Esophagus muscularis mucosa (tissue), 4 donors: ENCODE data around the gene CPB2. TPM values are rescaled to one million over a fixed set of nuclear protein-coding genes. Genes with fewer than 3 reads are reported as not detected.

Experiments
- DNase-seq: peaks from one replicate; pipeline ENCODE4 v3.0.0-alpha.2; 2017; ENCODE audit errors: extremely low spot score
- H3K27ac ChIP-seq, 4 donors: fragments of 200-600 bp; sonication (generic); replicated peaks in 1 of 4; 1 replicate in 3 of 4; 2 replicates in 1 of 4; pipeline ENCODE4 v1.5.1; 2016 to 2019; ENCODE audit warnings: mild to moderate bottlenecking in 1 of 4
- H3K27me3 ChIP-seq, 4 donors: fragments of 200-600 bp; sonication (generic); one replicate each; pipeline versions ENCODE4 v1.5.1 to v1.6.0; 2016 to 2019
- H3K36me3 ChIP-seq, 4 donors: fragments of 200-600 bp; sonication (generic); one replicate each; pipeline ENCODE4 v1.5.1; 2016 to 2019
- H3K4me1 ChIP-seq, 4 donors: fragments of 200-600 bp; sonication (generic); one replicate each; pipeline ENCODE4 v1.5.1; 2016 to 2019
- H3K4me3 ChIP-seq, 4 donors: fragments of 200-600 bp; sonication (generic); 1 replicate in 2 of 4; 2 replicates in 2 of 4; pipeline ENCODE4 v1.5.1; 2016 to 2019; ENCODE audit warnings: mild to moderate bottlenecking in 4 of 4, moderate library complexity in 1 of 4
- H3K9me3 ChIP-seq, 4 donors: fragments of 200-600 bp; sonication (generic); 1 replicate in 3 of 4; 2 replicates in 1 of 4; pipeline ENCODE4 v1.5.1; 2016 to 2019
- CTCF ChIP-seq, 3 experiments: fragments of 200-600 bp in 2 of 3; fragments of 450-650 bp in 1 of 3; sonication (generic) in 2 of 3; IDR thresholded peaks; one replicate each; pipeline ENCODE4 v1.5.1; 2017 to 2019; ENCODE audit warnings: antibody characterized with exemption in 3 of 3, mild to moderate bottlenecking in 2 of 3, moderate library complexity in 1 of 3
- EP300 ChIP-seq: sonication (generic); formaldehyde crosslinking; IDR thresholded peaks from one replicate; pipeline ENCODE4 v1.6.1; 2017; ENCODE audit warnings: antibody characterized with exemption
- POLR2A ChIP-seq: fragments of 450-650 bp; IDR thresholded peaks from one replicate; pipeline ENCODE4 v1.6.1; 2017; ENCODE audit warnings: antibody characterized with exemption, moderate library complexity, mild to moderate bottlenecking, low read depth
- POLR2AphosphoS5 ChIP-seq, 2 donors: sonication (generic); formaldehyde crosslinking; IDR thresholded peaks; one replicate each; pipeline ENCODE4 v1.6.1; 2017; ENCODE audit warnings: antibody characterized with exemption in 2 of 2
- whole genome bisulfite sequencing: methylation state at CpG from one replicate; pipeline ENCODE4 v1.1.5; 2018; 5-methylcytosine and 5-hydroxymethylcytosine counted together
- intact Hi-C: fragments of 100-400 bp; cut with DNase I; formaldehyde crosslinking; loops from one replicate; pipeline ENCODE4 v1.15.1; 2023
- total RNA-seq, 4 donors: library from RNA; depleted of rRNA; stranded (reverse); fragments of >200 nt; gene quantifications; one replicate each; pipeline versions ENCODE4 v1.1.0 to v1.2.1, GENCODE V29; 2016

The CPB2 gene
- total RNA-seq, 4 donors from 2014 or later = not detected

- Histone ChIP-seq H3K36me3 (no peaks in the 10 kb centered on the region), H3K27ac (no peak overlapping the region), H3K4me1 (no peaks in the 10 kb centered on the region), H3K4me3 (no peak overlapping the region), H3K27me3 (peaks cover 0 to 7% (median 0%) of the 10 kb centered on the region in 4 donors), H3K9me3 (no peaks in the 10 kb centered on the region)
- WGBS = 89% methylated on average over 3 of the region's 3 CpGs
- intact Hi-C loops = no loop called here
- no peak for DNase-seq
- TF ChIP-seq EP300 (no peak), POLR2A (no peak), POLR2AphosphoS5 (IDR thresholded peaks at IDR 0.05) (no peak), CTCF (IDR thresholded peaks at IDR 0.05) (no peak)
These were observed 25.3 kb upstream of the CPB2 start for GRCh38 chr13:46129955-46130618.

- H3K27me3 ChIP-seq = peaks cover 0 to 7% (median 0%) of the 10 kb centered on the region in 4 donors
- 89% methylated on average over 2 of the region's 2 CpGs for WGBS
- H3K4me3 ChIP-seq = no peak overlapping the region
- H3K4me1 ChIP-seq = no peaks in the 10 kb centered on the region
- intact Hi-C loops = no loop called here
- no peaks in the 10 kb centered on the region for H3K9me3 ChIP-seq
- DNase-seq = no peak
- TF ChIP-seq POLR2AphosphoS5 (IDR thresholded peaks at IDR 0.05) = no peak
- no peak for TF ChIP-seq POLR2A
- no peak for TF ChIP-seq CTCF (IDR thresholded peaks at IDR 0.05)
- TF ChIP-seq EP300 = no peak
- H3K27ac ChIP-seq = no peak overlapping the region
- no peaks in the 10 kb centered on the region for H3K36me3 ChIP-seq
These were observed 24.3 kb upstream of the CPB2 start for GRCh38 chr13:46129124-46129523.

- no peaks in the 10 kb centered on the region for H3K4me1 ChIP-seq
- H3K4me3 ChIP-seq = no peak overlapping the region
- H3K27me3 ChIP-seq = peaks cover 0 to 7% (median 0%) of the 10 kb centered on the region in 4 donors
- no peak for TF ChIP-seq EP300
- no peak for TF ChIP-seq POLR2AphosphoS5 (IDR thresholded peaks at IDR 0.05)
- no peak for TF ChIP-seq POLR2A
- no peak for TF ChIP-seq CTCF (IDR thresholded peaks at IDR 0.05)
- no peaks in the 10 kb centered on the region for H3K9me3 ChIP-seq
- WGBS = 90% methylated on average over 7 of the region's 7 CpGs
- no peak overlapping the region for H3K27ac ChIP-seq
- intact Hi-C loops = no loop called here
- no peaks in the 10 kb centered on the region for H3K36me3 ChIP-seq
- DNase-seq = no peak
These were observed 22.7 kb upstream of the CPB2 start for GRCh38 chr13:46127358-46128023.

- WGBS = 50% methylated on average over 6 of the region's 6 CpGs
- no peak for DNase-seq
These were observed 21.9 kb upstream of the CPB2 start for GRCh38 chr13:46126552-46127357.

More at GRCh38 chr13:46126552-46127357, 21.9 kb upstream of the CPB2 start:
- intact Hi-C loops = no loop called here
- no peak overlapping the region for H3K4me3 ChIP-seq
- peaks cover 0 to 7% (median 0%) of the 10 kb centered on the region in 4 donors for H3K27me3 ChIP-seq
- no peak overlapping the region for H3K27ac ChIP-seq
- no peaks in the 10 kb centered on the region for H3K36me3 ChIP-seq
- no peaks in the 10 kb centered on the region for H3K9me3 ChIP-seq
- TF ChIP-seq POLR2A (no peak), CTCF (IDR thresholded peaks at IDR 0.05) (peak; percentile 39 to 48 (median 43)), POLR2AphosphoS5 (IDR thresholded peaks at IDR 0.05) (no peak)
- no peaks in the 10 kb centered on the region for H3K4me1 ChIP-seq
